Measurements from ENCODE around the gene PCSK5. TPM values are rescaled to one million over a fixed set of nuclear protein-coding genes. Genes with fewer than 3 reads are reported as not detected.

The PCSK5 gene
- total and polyA plus RNA-seq, 2 experiments from 2014 or later, result 59.1 to 71.7 TPM

DNA sequence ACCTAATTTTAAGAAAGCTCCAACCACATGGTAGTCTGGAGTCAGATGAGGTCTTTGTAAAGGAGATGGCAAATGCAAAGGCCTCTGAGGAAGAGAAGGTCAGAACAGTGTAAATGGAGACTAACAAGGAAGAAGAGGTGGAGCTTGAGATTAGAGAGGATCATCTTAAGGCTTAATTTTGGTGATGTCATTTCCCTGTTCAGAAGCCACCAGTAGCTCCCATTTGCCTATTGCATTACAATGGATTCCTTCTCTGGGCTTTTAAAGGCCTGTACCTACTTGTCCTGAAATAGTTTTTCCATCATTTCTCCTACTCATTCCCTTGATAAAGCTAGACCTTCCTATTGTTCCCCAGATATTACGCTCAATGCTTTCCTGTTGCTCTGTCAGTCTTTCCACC lies 16.1 kb downstream of the PCSK5 start:
- Histone ChIP-seq H3K36me3 (replicated peaks; ENCODE audit: insufficient read depth, low read depth) (no peaks in the 10 kb centered on the region), H3K9me3 (ENCODE audit: low read depth) (no peaks in the 10 kb centered on the region), H3K4me2 (peak overlapping the region; percentile 26), H3K27ac (peak overlapping the region; percentile 84), H3K79me2 (peaks cover 80% of the 10 kb centered on the region), H3K4me3 (no peak overlapping the region), H3K9me2 (replicated peaks; ENCODE audit: insufficient read depth) (no peaks in the 10 kb centered on the region), H3K4me1 (ENCODE audit: insufficient read depth) (no peaks in the 10 kb centered on the region), H4K20me1 (ENCODE audit: insufficient read depth, poor library complexity, severe bottlenecking) (no peaks in the 10 kb centered on the region), H2AFZ (no peak overlapping the region), H3K27me3 (no peaks in the 10 kb centered on the region)
- WGBS (ENCODE audit: low lambda C conversion rate, missing lambda C conversion rate), result 96% methylated on average over 1 of the region's 1 CpG
- no peak for DNase-seq (ENCODE audit: low spot score)
- no peak for TF ChIP-seq EZH2 (IDR thresholded peaks at IDR 0.05; ENCODE audit: borderline replicate concordance)
- no peak for TF ChIP-seq CTCF (IDR thresholded peaks at IDR 0.05; ENCODE audit: poor library complexity)
- no peak for TF ChIP-seq EZH2phosphoT487 (IDR thresholded peaks at IDR 0.05; ENCODE audit: low read depth, severe bottlenecking, unreplicated experiment)

- peak; percentile 59 for DNase-seq (ENCODE audit: low spot score)
Measured at GRCh38 chr9:75907329-75907728, 16.9 kb downstream of the PCSK5 start.

GRCh38 chr9:75907923-75908322 lies 17.4 kb downstream of the PCSK5 start:
- Histone ChIP-seq H4K20me1 (ENCODE audit: insufficient read depth, poor library complexity, severe bottlenecking) (no peaks in the 10 kb centered on the region), H3K9me3 (ENCODE audit: low read depth) (no peaks in the 10 kb centered on the region), H3K79me2 (peaks cover 84% of the 10 kb centered on the region), H3K4me3 (no peak overlapping the region), H3K27me3 (no peaks in the 10 kb centered on the region), H3K4me2 (peak overlapping the region; percentile 53), H2AFZ (no peak overlapping the region), H3K9me2 (replicated peaks; ENCODE audit: insufficient read depth) (no peaks in the 10 kb centered on the region), H3K27ac (peak overlapping the region; percentile 93), H3K36me3 (replicated peaks; ENCODE audit: insufficient read depth, low read depth) (no peaks in the 10 kb centered on the region), H3K4me1 (ENCODE audit: insufficient read depth) (peaks cover 8% of the 10 kb centered on the region)
- DNase-seq (ENCODE audit: low spot score), result peak; percentile 44
- WGBS (ENCODE audit: low lambda C conversion rate, missing lambda C conversion rate), result 45% methylated on average over 1 of the region's 1 CpG
- TF ChIP-seq EZH2phosphoT487 (IDR thresholded peaks at IDR 0.05; ENCODE audit: low read depth, severe bottlenecking, unreplicated experiment) (no peak), CTCF (IDR thresholded peaks at IDR 0.05; ENCODE audit: poor library complexity) (no peak), EZH2 (IDR thresholded peaks at IDR 0.05; ENCODE audit: borderline replicate concordance) (no peak)

More at GRCh38 chr9:75907329-75907728, 16.9 kb downstream of the PCSK5 start:
- Histone ChIP-seq H3K4me3 (no peak overlapping the region), H3K9me2 (replicated peaks; ENCODE audit: insufficient read depth) (no peaks in the 10 kb centered on the region), H3K4me1 (ENCODE audit: insufficient read depth) (peaks cover 3% of the 10 kb centered on the region), H4K20me1 (ENCODE audit: insufficient read depth, poor library complexity, severe bottlenecking) (no peaks in the 10 kb centered on the region), H2AFZ (no peak overlapping the region), H3K27ac (peak overlapping the region; percentile 93), H3K27me3 (no peaks in the 10 kb centered on the region), H3K36me3 (replicated peaks; ENCODE audit: insufficient read depth, low read depth) (no peaks in the 10 kb centered on the region), H3K9me3 (ENCODE audit: low read depth) (no peaks in the 10 kb centered on the region), H3K79me2 (peaks cover 82% of the 10 kb centered on the region), H3K4me2 (peak overlapping the region; percentile 53)
- 46% methylated on average over 3 of the region's 3 CpGs for WGBS (ENCODE audit: low lambda C conversion rate, missing lambda C conversion rate)
- TF ChIP-seq CTCF (IDR thresholded peaks at IDR 0.05; ENCODE audit: poor library complexity) (no peak), EZH2 (IDR thresholded peaks at IDR 0.05; ENCODE audit: borderline replicate concordance) (no peak), EZH2phosphoT487 (IDR thresholded peaks at IDR 0.05; ENCODE audit: low read depth, severe bottlenecking, unreplicated experiment) (no peak)

DNA sequence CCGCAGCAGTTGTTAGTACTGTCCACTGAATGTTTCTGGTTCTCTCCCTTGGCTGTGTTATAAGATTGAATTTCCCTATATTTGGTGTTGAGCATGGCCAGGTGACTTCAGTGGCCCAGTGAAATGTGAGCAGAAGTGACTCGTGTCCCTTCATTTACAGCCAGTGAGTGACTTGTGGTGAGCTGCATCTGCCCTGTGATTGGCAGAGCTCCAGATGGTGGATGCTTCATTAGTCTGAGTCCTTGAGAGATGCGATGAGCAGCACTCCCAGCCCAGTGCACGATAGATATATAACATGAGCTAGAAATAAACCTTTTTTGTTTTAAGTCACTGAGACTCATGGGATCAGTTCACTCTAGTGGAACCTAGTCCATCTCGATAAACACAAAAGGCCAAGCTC lies 19.3 kb downstream of the PCSK5 start:
- Histone ChIP-seq H3K9me2 (replicated peaks; ENCODE audit: insufficient read depth) (no peaks in the 10 kb centered on the region), H3K27ac (peak overlapping the region; percentile 42), H3K4me1 (ENCODE audit: insufficient read depth) (peaks cover 14% of the 10 kb centered on the region), H3K9me3 (ENCODE audit: low read depth) (no peaks in the 10 kb centered on the region), H4K20me1 (ENCODE audit: insufficient read depth, poor library complexity, severe bottlenecking) (no peaks in the 10 kb centered on the region), H3K27me3 (no peaks in the 10 kb centered on the region), H3K79me2 (peaks cover 84% of the 10 kb centered on the region), H3K36me3 (replicated peaks; ENCODE audit: insufficient read depth, low read depth) (no peaks in the 10 kb centered on the region), H3K4me2 (no peak overlapping the region), H2AFZ (no peak overlapping the region), H3K4me3 (no peak overlapping the region)
- TF ChIP-seq CTCF (IDR thresholded peaks at IDR 0.05; ENCODE audit: poor library complexity) (no peak), EZH2phosphoT487 (IDR thresholded peaks at IDR 0.05; ENCODE audit: low read depth, severe bottlenecking, unreplicated experiment) (no peak), EZH2 (IDR thresholded peaks at IDR 0.05; ENCODE audit: borderline replicate concordance) (no peak)
- no peak for DNase-seq (ENCODE audit: low spot score)
- 87% methylated on average over 5 of the region's 5 CpGs for WGBS (ENCODE audit: low lambda C conversion rate, missing lambda C conversion rate)
